Measurements from ENCODE around the gene SMCO2. TPM values are rescaled to one million over a fixed set of nuclear protein-coding genes. Genes with fewer than 3 reads are reported as not detected.

The SMCO2 gene
- total RNA-seq, 1 donor from 2014 or later = not detected

- Mint-ChIP-seq H3K36me3 (ENCODE audit: unreplicated experiment) (peaks cover 4% of the 10 kb centered on the region), H3K4me3 (ENCODE audit: unreplicated experiment) (no peak overlapping the region), H3K4me1 (ENCODE audit: unreplicated experiment) (peaks cover 52% of the 10 kb centered on the region), H3K27ac (ENCODE audit: unreplicated experiment) (no peak overlapping the region), H3K27me3 (ENCODE audit: unreplicated experiment) (peaks cover 4% of the 10 kb centered on the region), H3K9me3 (ENCODE audit: unreplicated experiment) (peaks cover 14% of the 10 kb centered on the region)
- TF ChIP-seq CTCF (IDR thresholded peaks at IDR 0.05) = no peak
- DNase-seq (ENCODE audit: extremely low spot score, unreplicated experiment) = no peak
Measured at GRCh38 chr12:27436768-27437167, 9.8 kb upstream of the SMCO2 start.

- no peak for TF ChIP-seq CTCF (IDR thresholded peaks at IDR 0.05)
- no peak for DNase-seq (ENCODE audit: extremely low spot score, unreplicated experiment)
- Mint-ChIP-seq H3K4me1 (ENCODE audit: unreplicated experiment) (peaks cover 42% of the 10 kb centered on the region), H3K27me3 (ENCODE audit: unreplicated experiment) (peaks cover 4% of the 10 kb centered on the region), H3K36me3 (ENCODE audit: unreplicated experiment) (peaks cover 4% of the 10 kb centered on the region), H3K27ac (ENCODE audit: unreplicated experiment) (no peak overlapping the region), H3K9me3 (ENCODE audit: unreplicated experiment) (peaks cover 6% of the 10 kb centered on the region), H3K4me3 (ENCODE audit: unreplicated experiment) (no peak overlapping the region)
Measured at GRCh38 chr12:27437839-27438238, 8.7 kb upstream of the SMCO2 start.

GRCh38 chr12:27447761-27448160 lies 1.2 kb downstream of the SMCO2 start:
- Mint-ChIP-seq H3K27me3 (ENCODE audit: unreplicated experiment) (no peaks in the 10 kb centered on the region), H3K4me3 (ENCODE audit: unreplicated experiment) (no peak overlapping the region), H3K9me3 (ENCODE audit: unreplicated experiment) (no peaks in the 10 kb centered on the region), H3K36me3 (ENCODE audit: unreplicated experiment) (no peaks in the 10 kb centered on the region), H3K4me1 (ENCODE audit: unreplicated experiment) (peaks cover 4% of the 10 kb centered on the region), H3K27ac (ENCODE audit: unreplicated experiment) (no peak overlapping the region)
- no peak for DNase-seq (ENCODE audit: extremely low spot score, unreplicated experiment)
- no peak for TF ChIP-seq CTCF (IDR thresholded peaks at IDR 0.05)

- DNase-seq (ENCODE audit: extremely low spot score, unreplicated experiment) = no peak
- Mint-ChIP-seq H3K9me3 (ENCODE audit: unreplicated experiment) (no peaks in the 10 kb centered on the region), H3K27me3 (ENCODE audit: unreplicated experiment) (no peaks in the 10 kb centered on the region), H3K36me3 (ENCODE audit: unreplicated experiment) (no peaks in the 10 kb centered on the region), H3K27ac (ENCODE audit: unreplicated experiment) (no peak overlapping the region), H3K4me1 (ENCODE audit: unreplicated experiment) (peaks cover 17% of the 10 kb centered on the region), H3K4me3 (ENCODE audit: unreplicated experiment) (no peak overlapping the region)
- no peak for TF ChIP-seq CTCF (IDR thresholded peaks at IDR 0.05)
Measured at GRCh38 chr12:27449026-27449425, 2.5 kb downstream of the SMCO2 start.

DNA sequence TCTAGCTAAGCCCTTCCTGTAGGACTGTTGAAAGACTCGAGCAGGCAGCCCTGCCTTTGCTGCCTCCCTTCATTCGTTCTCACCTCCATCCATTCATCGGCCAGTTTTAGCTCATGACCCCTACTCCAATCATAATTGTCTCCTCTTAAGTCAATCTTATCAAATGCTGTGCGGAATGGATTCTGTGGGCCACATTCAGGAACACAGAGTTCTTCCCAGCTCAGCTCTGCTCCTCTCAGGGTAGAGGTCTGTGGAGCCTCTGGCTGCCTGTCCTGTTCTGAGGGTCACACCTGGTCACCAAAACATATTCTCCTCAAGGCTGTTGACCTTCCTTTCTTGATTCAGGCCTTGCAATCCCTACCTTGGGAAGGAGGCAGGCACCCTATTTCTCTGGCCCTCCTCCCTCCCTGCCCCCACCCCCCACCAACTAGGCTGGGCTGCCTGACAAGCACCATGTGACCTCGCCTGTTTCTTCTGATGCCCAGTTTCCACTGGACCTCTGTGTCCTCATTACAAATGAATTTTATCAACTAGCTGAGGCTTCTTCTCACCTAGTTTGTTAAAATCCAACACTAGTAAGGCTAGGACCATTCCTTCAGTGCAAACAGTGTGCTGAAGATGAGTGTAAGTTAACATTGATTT lies 3.5 kb downstream of the SMCO2 start:
- TF ChIP-seq CTCF (IDR thresholded peaks at IDR 0.05) = no peak
- no peaks in the 10 kb centered on the region for H3K9me3 Mint-ChIP-seq (ENCODE audit: unreplicated experiment)
- DNase-seq (ENCODE audit: extremely low spot score, unreplicated experiment) = no peak
- H3K36me3 Mint-ChIP-seq (ENCODE audit: unreplicated experiment) = no peaks in the 10 kb centered on the region
- H3K27ac Mint-ChIP-seq (ENCODE audit: unreplicated experiment) = no peak overlapping the region
- H3K4me1 Mint-ChIP-seq (ENCODE audit: unreplicated experiment) = peaks cover 18% of the 10 kb centered on the region
- no peaks in the 10 kb centered on the region for H3K27me3 Mint-ChIP-seq (ENCODE audit: unreplicated experiment)
- H3K4me3 Mint-ChIP-seq (ENCODE audit: unreplicated experiment) = no peak overlapping the region
